SK-N-SH (cell line): ENCODE measurements around the gene AK3. TPM values are rescaled to one million over a fixed set of nuclear protein-coding genes. Genes with fewer than 3 reads are reported as not detected.

ENCODE experiments used
- CTCF ChIA-PET: fragments of 300-600, 350-600 bp; formaldehyde crosslinking; extraction: SDS; loops from one replicate; lab custom pipeline; 2021; lab: Yijun Ruan, JAX
- POLR2A ChIA-PET: fragments of 350-600 bp; sonication (Branson Sonifier 250); formaldehyde crosslinking; extraction: SDS; loops from one replicate; lab custom pipeline; 2020; ENCODE audit warnings: antibody characterized with exemption, inconsistent platforms; lab: Yijun Ruan, JAX
- DNase-seq: peaks from one replicate; pipeline ENCODE4 v3.0.0; 2012
- H2AFZ ChIP-seq: fragments of 200-600 bp; sonication (generic); 2 replicates; pipeline ENCODE4 v1.8.1; 2016; ENCODE audit warnings: antibody characterized with exemption, mild to moderate bottlenecking, low read depth
- H3F3A ChIP-seq: fragments of 200-600 bp; sonication (generic); replicated peaks from 2 replicates; pipeline ENCODE3; 2016; ENCODE audit warnings: antibody characterized with exemption, mild to moderate bottlenecking; ENCODE audit not compliant: insufficient read depth
- H3K27ac ChIP-seq, 2 experiments: fragments of 200-500 bp in 1 of 2; fragments of 200-600 bp in 1 of 2; sonication (Bioruptor generic) in 1 of 2; sonication (generic), shearing (Covaris generic) in 1 of 2; 2 replicates each; pipeline versions ENCODE4 v1.5.1 to v1.6.1; 2014 to 2016; ENCODE audit warnings: low read depth in 2 of 2, inconsistent platforms in 1 of 2, low read length in 1 of 2, mild to moderate bottlenecking in 1 of 2, mixed read lengths in 1 of 2
- H3K27me3 ChIP-seq: fragments of 200-600 bp; sonication (generic), shearing (Covaris generic); 2 replicates; pipeline ENCODE4 v1.6.1; 2016; ENCODE audit warnings: mixed run types; ENCODE audit not compliant: insufficient read depth
- H3K36me3 ChIP-seq, 2 experiments: fragments of 200-500 bp in 1 of 2; fragments of 200-600 bp in 1 of 2; sonication (Bioruptor generic) in 1 of 2; sonication (generic) in 1 of 2; replicated peaks in 1 of 2; 2 replicates each; pipeline versions ENCODE3 to v1.5.1; 2014 to 2016; ENCODE audit warnings: low read length in 1 of 2, mild to moderate bottlenecking in 1 of 2; ENCODE audit not compliant: insufficient read depth in 2 of 2, control insufficient read depth in 1 of 2
- H3K4me1 ChIP-seq, 2 experiments: fragments of 200-500 bp in 1 of 2; fragments of 200-600 bp in 1 of 2; sonication (Bioruptor generic) in 1 of 2; sonication (generic), shearing (Covaris generic) in 1 of 2; 2 replicates each; pipeline versions ENCODE4 v1.5.1 to v1.6.1; 2014 to 2016; ENCODE audit warnings: low read depth in 1 of 2, low read length in 1 of 2, mixed run types in 1 of 2; ENCODE audit not compliant: insufficient read depth in 2 of 2, control insufficient read depth in 1 of 2
- H3K4me2 ChIP-seq: fragments of 200-600 bp; sonication (generic), shearing (Covaris generic); 2 replicates; pipeline ENCODE4 v1.6.1; 2017; ENCODE audit warnings: mixed run types
- H3K4me3 ChIP-seq, 2 experiments: fragments of 200-500 bp in 1 of 2; fragments of 200-600 bp in 1 of 2; sonication (Bioruptor generic) in 1 of 2; sonication (generic), shearing (Covaris generic) in 1 of 2; 2 replicates each; pipeline versions ENCODE4 v1.5.1 to v1.8.1; 2014 to 2016; ENCODE audit warnings: low read depth in 2 of 2, inconsistent platforms in 1 of 2, low read length in 1 of 2, mild to moderate bottlenecking in 1 of 2, mixed read lengths in 1 of 2, moderate library complexity in 1 of 2
- H3K79me2 ChIP-seq: fragments of 200-600 bp; sonication (generic); 2 replicates; pipeline ENCODE4 v1.8.1; 2017; ENCODE audit warnings: mild to moderate bottlenecking; ENCODE audit not compliant: insufficient read depth
- H3K9ac ChIP-seq: fragments of 200-600 bp; sonication (generic); 2 replicates; pipeline ENCODE4 v1.6.1; 2017; ENCODE audit warnings: mixed run types
- H3K9me2 ChIP-seq: fragments of 200-600 bp; sonication (generic); 2 replicates; pipeline ENCODE4 v1.6.1; 2017; ENCODE audit warnings: mixed run types
- H3K9me3 ChIP-seq: fragments of 200-600 bp; sonication (generic); 2 replicates; pipeline ENCODE4 v1.6.1; 2017; ENCODE audit warnings: mixed run types, mild to moderate bottlenecking, moderate library complexity
- H4K20me1 ChIP-seq: fragments of 200-600 bp; sonication (generic); 2 replicates; pipeline ENCODE4 v1.6.1; 2017; ENCODE audit warnings: mild to moderate bottlenecking, mixed run types; ENCODE audit not compliant: insufficient read depth
- CTCF ChIP-seq: fragments of 200-600 bp; sonication (generic); IDR thresholded peaks from 2 replicates; pipeline ENCODE4 v1.6.1; 2017; ENCODE audit warnings: antibody characterized with exemption, mild to moderate bottlenecking, moderate library complexity
- ELF1 ChIP-seq: IDR thresholded peaks from 2 replicates; pipeline ENCODE4 v1.4.0; 2012
- EP300 ChIP-seq, 2 experiments: IDR thresholded peaks; 2 replicates each; pipeline versions ENCODE4 v1.4.0 to v1.6.1; 2012; ENCODE audit warnings: borderline replicate concordance in 1 of 2, low read depth in 1 of 2, low read length in 1 of 2
- EZH2phosphoT487 ChIP-seq: fragments of 200-600 bp; sonication (generic); IDR thresholded peaks from 2 replicates; pipeline ENCODE4 v1.6.1; 2017; ENCODE audit warnings: low read depth, mixed run types, mild to moderate bottlenecking, antibody characterized with exemption, moderate library complexity, borderline replicate concordance
- FOXJ3 ChIP-seq: sonication (generic); formaldehyde crosslinking; IDR thresholded peaks from 2 replicates; pipeline ENCODE4 v1.5.1; 2020; ENCODE audit warnings: mild to moderate bottlenecking, missing genetic modification reagents
- MEF2A ChIP-seq: IDR thresholded peaks from 2 replicates; pipeline ENCODE4 v1.4.0; 2012; ENCODE audit warnings: low read depth, borderline replicate concordance
- NFIC ChIP-seq: IDR thresholded peaks from 2 replicates; pipeline ENCODE4 v1.4.0; 2012; ENCODE audit warnings: borderline replicate concordance
- NRF1 ChIP-seq: IDR thresholded peaks from 2 replicates; pipeline ENCODE4 v1.6.1; 2012; ENCODE audit warnings: low read depth, mild to moderate bottlenecking, low read length
- PBX3 ChIP-seq: IDR thresholded peaks from 2 replicates; pipeline ENCODE4; 2012
- RAD21 ChIP-seq: IDR thresholded peaks from 2 replicates; pipeline ENCODE4 v1.6.1; 2012; ENCODE audit warnings: mild to moderate bottlenecking, low read length
- RCOR1 ChIP-seq: fragments of 150-350 bp; IDR thresholded peaks from 2 replicates; pipeline ENCODE4 v1.6.1; 2017; ENCODE audit warnings: antibody characterized with exemption, low read length
- RFX5 ChIP-seq: IDR thresholded peaks from 2 replicates; pipeline ENCODE4 v1.6.1; 2012; ENCODE audit warnings: mild to moderate bottlenecking, improper control_type of control experiment, low read length
- SMC3 ChIP-seq: IDR thresholded peaks from 2 replicates; pipeline ENCODE4 v1.6.1; 2012; ENCODE audit warnings: low read depth, low read length, improper control_type of control experiment
- TEAD4 ChIP-seq: IDR thresholded peaks from 2 replicates; pipeline ENCODE4 v1.4.0; 2012; ENCODE audit warnings: mild to moderate bottlenecking, borderline replicate concordance; ENCODE audit not compliant: insufficient read depth
- USF2 ChIP-seq: fragments of 150-350 bp; IDR thresholded peaks from 2 replicates; pipeline ENCODE4 v1.6.1; 2017; ENCODE audit warnings: antibody characterized with exemption, low read length, low read depth, borderline replicate concordance
- YY1 ChIP-seq: IDR thresholded peaks from 2 replicates; pipeline ENCODE4 v1.4.0; 2012; ENCODE audit warnings: low read depth, mild to moderate bottlenecking
- WGBS: methylation state at CpG from one replicate; pipeline ENCODE4 v1.1.6; 2017; ENCODE audit warnings: low lambda C conversion rate; 5-methylcytosine and 5-hydroxymethylcytosine counted together
- polyA plus RNA-seq, 3 experiments: library from polyadenylated mRNA; depleted of rRNA; stranded (reverse); fragments of >200 nt; gene quantifications; 2 replicates each; pipeline ENCODE4 v1.2.3, GENCODE V29; 2012

The AK3 gene
- polyA plus RNA-seq, 1 of the 3 experiments (the other 2 are of a cell fraction) = 20.6 TPM

GRCh38 chr9:4689687-4690104 lies 51.3 kb downstream of the AK3 start:
- Histone ChIP-seq H3K27ac (0 out of 4 replicates have a peak overlapping the region, but pooled peaks of 1 of the 2 experiments have one; percentile 1), H3K9me3 (no peaks in the 10 kb centered on the region), H3K27me3 (no peaks in the 10 kb centered on the region), H3K79me2 (peaks cover 29% of the 10 kb centered on the region; the same call in 1 of the 2 replicates), H3K4me1 (peaks cover 0 to 12% of the 10 kb centered on the region in 2 experiments; a peak in 2 of 4 replicates), H3F3A (peaks cover 16% of the 10 kb centered on the region), H3K4me3 (no peak overlapping the region), H2AFZ (no peak overlapping the region), H4K20me1 (no peaks in the 10 kb centered on the region), H3K4me2 (no peak overlapping the region), H3K9ac (no peak overlapping the region), H3K9me2 (no peaks in the 10 kb centered on the region), H3K36me3 (peaks cover 33 to 36% of the 10 kb centered on the region in 2 experiments)
- no peak for TF ChIP-seq USF2
- no peak for TF ChIP-seq NRF1
- no peak for TF ChIP-seq EZH2phosphoT487
- TF ChIP-seq RCOR1 = no peak
- no peak for TF ChIP-seq RFX5
- no peak for TF ChIP-seq ELF1
- no peak for DNase-seq
- 92% methylated on average over 1 of the region's 1 CpG for WGBS
- ChIA-PET POLR2A (no interaction called here), CTCF (no interaction called here)

GRCh38 chr9:4689021-4689420 lies 52.0 kb downstream of the AK3 start:
- no peak overlapping the region for H3K4me2 ChIP-seq
- peaks cover 29% of the 10 kb centered on the region; the same call in 1 of the 2 replicates for H3K79me2 ChIP-seq
- H2AFZ ChIP-seq = no peak overlapping the region
- H3K9ac ChIP-seq = no peak overlapping the region
- TF ChIP-seq NFIC = no peak
- TF ChIP-seq SMC3 = no peak
- no peak for TF ChIP-seq TEAD4
- TF ChIP-seq PBX3 = no peak
- no peak for TF ChIP-seq MEF2A
- no peak for TF ChIP-seq RFX5
- TF ChIP-seq FOXJ3 (CRISPR knock-in tag) = no peak
- TF ChIP-seq EP300 (IDR thresholded peaks at IDR 0.05; ENCODE audit: borderline replicate concordance in 1 of 2, low read depth in 1 of 2, low read length in 1 of 2) = no peak
- TF ChIP-seq CTCF = no peak
- no peak for TF ChIP-seq RAD21
- no peak for TF ChIP-seq YY1
- TF ChIP-seq USF2 = no peak
- no peaks in the 10 kb centered on the region for H3K27me3 ChIP-seq
- H3K4me3 ChIP-seq = no peak overlapping the region
- H3K36me3 ChIP-seq = peaks cover 33 to 36% of the 10 kb centered on the region in 2 experiments
- WGBS = 94% methylated on average over 2 of the region's 2 CpGs
- H4K20me1 ChIP-seq = no peaks in the 10 kb centered on the region
- no peak for DNase-seq
- H3K27ac ChIP-seq = no peak overlapping the region
- H3K9me2 ChIP-seq = no peaks in the 10 kb centered on the region
- peaks cover 0 to 12% of the 10 kb centered on the region in 2 experiments; a peak in 2 of 4 replicates for H3K4me1 ChIP-seq
- POLR2A ChIA-PET = no interaction called here
- H3K9me3 ChIP-seq = no peaks in the 10 kb centered on the region
- CTCF ChIA-PET = no interaction called here
- peaks cover 16% of the 10 kb centered on the region for H3F3A ChIP-seq
